ENCODE data around the gene MYEF2.

GRCh38 chr15:48096355-48096786, 81.7 kb downstream of the MYEF2 start:
- TF ChIP-seq CTCF (IDR thresholded peaks at IDR 0.05) (no peak), EZH2 (IDR thresholded peaks at IDR 0.05) (no peak), EZH2phosphoT487 (IDR thresholded peaks at IDR 0.05) (no peak)

Measured in neural progenitor cell (in vitro differentiated cells).